ENCODE data around the gene HLA-DQA1.

The HLA-DQA1 gene

DNA sequence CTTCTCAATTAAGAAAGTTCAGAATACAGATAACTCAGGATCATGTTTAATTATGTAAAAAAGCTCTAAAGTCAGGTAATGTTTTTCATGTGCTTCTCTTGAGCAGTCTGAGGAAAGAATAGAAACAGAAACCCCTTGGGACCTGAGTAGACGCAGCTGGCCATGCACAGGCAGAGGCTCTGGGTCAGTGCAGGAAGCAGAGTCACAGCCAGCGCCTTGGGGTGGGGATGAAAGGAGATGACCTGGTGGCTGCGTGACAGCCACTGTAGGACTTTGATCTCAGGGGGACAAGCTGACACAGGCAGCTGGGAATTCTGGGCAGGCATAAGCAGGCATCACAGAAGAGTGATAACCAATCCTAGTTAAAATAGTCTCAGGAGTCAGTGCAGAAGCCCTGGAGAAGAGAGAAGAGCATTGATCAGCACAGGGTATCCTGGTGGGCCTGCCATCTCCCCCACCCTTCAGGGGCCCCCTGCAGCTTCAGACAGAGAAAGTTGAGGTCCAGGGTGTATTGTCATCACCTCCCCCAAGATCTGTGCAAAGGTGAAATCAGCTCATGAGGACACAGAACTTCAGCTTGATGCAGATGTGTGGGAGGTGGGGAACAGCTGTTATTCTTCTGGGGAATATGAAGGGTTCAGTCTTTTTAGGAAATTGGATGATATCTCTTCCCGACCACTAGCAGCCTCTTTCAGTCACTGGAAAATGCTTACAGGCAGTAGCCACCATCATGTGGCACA lies 22.8 kb downstream of the HLA-DQA1 start:
- no peak for ATAC-seq
- no peak for TF ChIP-seq BACH2 (CRISPR knock-in tag; IDR thresholded peaks at IDR 0.05; ENCODE audit: borderline replicate concordance)
- TF ChIP-seq, protein P1, sequence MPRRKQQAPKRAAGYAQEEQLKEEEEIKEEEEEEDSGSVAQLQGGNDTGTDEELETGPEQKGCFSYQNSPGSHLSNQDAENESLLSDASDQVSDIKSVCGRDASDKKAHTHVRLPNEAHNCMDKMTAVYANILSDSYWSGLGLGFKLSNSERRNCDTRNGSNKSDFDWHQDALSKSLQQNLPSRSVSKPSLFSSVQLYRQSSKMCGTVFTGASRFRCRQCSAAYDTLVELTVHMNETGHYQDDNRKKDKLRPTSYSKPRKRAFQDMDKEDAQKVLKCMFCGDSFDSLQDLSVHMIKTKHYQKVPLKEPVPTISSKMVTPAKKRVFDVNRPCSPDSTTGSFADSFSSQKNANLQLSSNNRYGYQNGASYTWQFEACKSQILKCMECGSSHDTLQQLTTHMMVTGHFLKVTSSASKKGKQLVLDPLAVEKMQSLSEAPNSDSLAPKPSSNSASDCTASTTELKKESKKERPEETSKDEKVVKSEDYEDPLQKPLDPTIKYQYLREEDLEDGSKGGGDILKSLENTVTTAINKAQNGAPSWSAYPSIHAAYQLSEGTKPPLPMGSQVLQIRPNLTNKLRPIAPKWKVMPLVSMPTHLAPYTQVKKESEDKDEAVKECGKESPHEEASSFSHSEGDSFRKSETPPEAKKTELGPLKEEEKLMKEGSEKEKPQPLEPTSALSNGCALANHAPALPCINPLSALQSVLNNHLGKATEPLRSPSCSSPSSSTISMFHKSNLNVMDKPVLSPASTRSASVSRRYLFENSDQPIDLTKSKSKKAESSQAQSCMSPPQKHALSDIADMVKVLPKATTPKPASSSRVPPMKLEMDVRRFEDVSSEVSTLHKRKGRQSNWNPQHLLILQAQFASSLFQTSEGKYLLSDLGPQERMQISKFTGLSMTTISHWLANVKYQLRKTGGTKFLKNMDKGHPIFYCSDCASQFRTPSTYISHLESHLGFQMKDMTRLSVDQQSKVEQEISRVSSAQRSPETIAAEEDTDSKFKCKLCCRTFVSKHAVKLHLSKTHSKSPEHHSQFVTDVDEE (CRISPR knock-in tag; IDR thresholded peaks at IDR 0.05), result no peak
- no peak for TF ChIP-seq ZNF565 (CRISPR knock-in tag; conservative IDR thresholded peaks at IDR 0.05; ENCODE audit: low read depth)
- TF ChIP-seq ZFP3 (CRISPR knock-in tag; IDR thresholded peaks at IDR 0.05), result no peak
- TF ChIP-seq ZNF70 (CRISPR knock-in tag; IDR thresholded peaks at IDR 0.05), result no peak
- no peak for TF ChIP-seq ZNF8 (CRISPR knock-in tag; IDR thresholded peaks at IDR 0.05)
- TF ChIP-seq SNAI2 (CRISPR knock-in tag; IDR thresholded peaks at IDR 0.05), result no peak
- no peak for TF ChIP-seq ARNTL (CRISPR knock-in tag; IDR thresholded peaks at IDR 0.05; ENCODE audit: borderline replicate concordance, low read depth)
- TF ChIP-seq TCF4 (CRISPR knock-in tag; IDR thresholded peaks at IDR 0.05; ENCODE audit: borderline replicate concordance), result no peak

DNA sequence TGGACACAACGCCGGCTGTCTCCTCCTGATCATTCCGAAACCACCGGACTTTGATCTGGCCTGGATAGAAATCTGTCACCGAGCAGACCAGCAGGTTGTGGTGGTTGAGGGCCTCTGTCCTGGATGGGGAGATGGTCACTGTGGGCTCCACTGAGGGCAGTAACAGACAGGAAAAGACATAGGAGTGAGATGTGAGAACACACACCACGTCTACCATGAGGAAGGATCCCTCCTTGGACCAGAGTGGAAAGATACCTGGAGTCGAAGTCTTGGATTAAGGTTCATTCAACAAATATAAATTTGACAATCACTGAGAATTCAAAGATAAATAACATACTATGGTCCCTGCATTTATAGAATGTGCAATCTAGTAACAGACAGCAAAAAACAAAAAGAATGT lies 24.9 kb downstream of the HLA-DQA1 start:
- ATAC-seq, result no peak
- no peak for TF ChIP-seq ZNF565 (CRISPR knock-in tag; conservative IDR thresholded peaks at IDR 0.05; ENCODE audit: low read depth)
- TF ChIP-seq SNAI2 (CRISPR knock-in tag; IDR thresholded peaks at IDR 0.05), result no peak
- no peak for TF ChIP-seq GLIS3 (CRISPR knock-in tag; IDR thresholded peaks at IDR 0.05)
- no peak for TF ChIP-seq ESRRG (CRISPR knock-in tag; IDR thresholded peaks at IDR 0.05)
- no peak for TF ChIP-seq TOX (CRISPR knock-in tag; IDR thresholded peaks at IDR 0.05; ENCODE audit: borderline replicate concordance)
- no peak for TF ChIP-seq ARNTL (CRISPR knock-in tag; IDR thresholded peaks at IDR 0.05; ENCODE audit: borderline replicate concordance, low read depth)
- TF ChIP-seq, protein P2, sequence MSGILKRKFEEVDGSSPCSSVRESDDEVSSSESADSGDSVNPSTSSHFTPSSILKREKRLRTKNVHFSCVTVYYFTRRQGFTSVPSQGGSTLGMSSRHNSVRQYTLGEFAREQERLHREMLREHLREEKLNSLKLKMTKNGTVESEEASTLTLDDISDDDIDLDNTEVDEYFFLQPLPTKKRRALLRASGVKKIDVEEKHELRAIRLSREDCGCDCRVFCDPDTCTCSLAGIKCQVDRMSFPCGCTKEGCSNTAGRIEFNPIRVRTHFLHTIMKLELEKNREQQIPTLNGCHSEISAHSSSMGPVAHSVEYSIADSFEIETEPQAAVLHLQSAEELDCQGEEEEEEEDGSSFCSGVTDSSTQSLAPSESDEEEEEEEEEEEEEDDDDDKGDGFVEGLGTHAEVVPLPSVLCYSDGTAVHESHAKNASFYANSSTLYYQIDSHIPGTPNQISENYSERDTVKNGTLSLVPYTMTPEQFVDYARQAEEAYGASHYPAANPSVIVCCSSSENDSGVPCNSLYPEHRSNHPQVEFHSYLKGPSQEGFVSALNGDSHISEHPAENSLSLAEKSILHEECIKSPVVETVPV (CRISPR knock-in tag; IDR thresholded peaks at IDR 0.05), result no peak
- TF ChIP-seq, protein P1 (CRISPR knock-in tag; IDR thresholded peaks at IDR 0.05), result no peak
- no peak for TF ChIP-seq ZFP3 (CRISPR knock-in tag; IDR thresholded peaks at IDR 0.05)
- TF ChIP-seq, protein P3, sequence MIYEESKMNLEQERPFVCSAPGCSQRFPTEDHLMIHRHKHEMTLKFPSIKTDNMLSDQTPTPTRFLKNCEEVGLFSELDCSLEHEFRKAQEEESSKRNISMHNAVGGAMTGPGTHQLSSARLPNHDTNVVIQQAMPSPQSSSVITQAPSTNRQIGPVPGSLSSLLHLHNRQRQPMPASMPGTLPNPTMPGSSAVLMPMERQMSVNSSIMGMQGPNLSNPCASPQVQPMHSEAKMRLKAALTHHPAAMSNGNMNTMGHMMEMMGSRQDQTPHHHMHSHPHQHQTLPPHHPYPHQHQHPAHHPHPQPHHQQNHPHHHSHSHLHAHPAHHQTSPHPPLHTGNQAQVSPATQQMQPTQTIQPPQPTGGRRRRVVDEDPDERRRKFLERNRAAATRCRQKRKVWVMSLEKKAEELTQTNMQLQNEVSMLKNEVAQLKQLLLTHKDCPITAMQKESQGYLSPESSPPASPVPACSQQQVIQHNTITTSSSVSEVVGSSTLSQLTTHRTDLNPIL (CRISPR knock-in tag; IDR thresholded peaks at IDR 0.05; ENCODE audit: low read depth), result no peak
- TF ChIP-seq ISL1 (CRISPR knock-in tag; IDR thresholded peaks at IDR 0.05), result no peak
- no peak for TF ChIP-seq OSR1 (CRISPR knock-in tag; IDR thresholded peaks at IDR 0.05)
- no peak for TF ChIP-seq CSDC2 (CRISPR knock-in tag; IDR thresholded peaks at IDR 0.05)

DNA sequence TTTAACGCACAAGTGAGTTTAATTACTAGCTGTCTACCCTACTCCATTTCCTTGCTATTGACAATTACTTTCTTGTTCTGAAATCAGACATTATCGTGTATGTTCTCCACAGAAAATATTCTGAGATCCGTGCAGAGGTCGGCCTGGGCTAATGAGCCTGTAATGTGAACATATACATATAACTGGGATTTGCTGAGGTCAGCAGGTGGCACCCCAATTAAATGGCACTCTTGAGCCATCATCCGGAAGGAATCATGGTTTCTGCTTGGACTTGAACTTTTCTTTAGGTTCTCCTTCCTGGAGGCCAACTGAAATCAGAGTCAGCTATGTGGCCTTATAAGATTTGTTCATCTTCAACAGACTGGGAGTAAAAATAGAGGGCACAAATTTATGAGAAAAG lies 25.6 kb downstream of the HLA-DQA1 start:
- TF ChIP-seq ARNTL (CRISPR knock-in tag; IDR thresholded peaks at IDR 0.05; ENCODE audit: borderline replicate concordance, low read depth) (no peak), ZNF565 (CRISPR knock-in tag; conservative IDR thresholded peaks at IDR 0.05; ENCODE audit: low read depth) (no peak), RARB (CRISPR knock-in tag; IDR thresholded peaks at IDR 0.05) (no peak), ZNF70 (CRISPR knock-in tag; IDR thresholded peaks at IDR 0.05) (no peak), BACH2 (CRISPR knock-in tag; IDR thresholded peaks at IDR 0.05; ENCODE audit: borderline replicate concordance) (no peak), ZNF8 (CRISPR knock-in tag; IDR thresholded peaks at IDR 0.05) (no peak), SNAI2 (CRISPR knock-in tag; IDR thresholded peaks at IDR 0.05) (no peak)
- TF ChIP-seq, protein P1 (CRISPR knock-in tag; IDR thresholded peaks at IDR 0.05), result no peak
- no peak for ATAC-seq

Measured in SK-N-SH treated with all-trans-retinoic acid at 6 μM for 48 hours (cell line).